Mononuclear cell (primary cell): ENCODE data around the gene CEP164. TPM values are rescaled to one million over a fixed set of nuclear protein-coding genes. Genes with fewer than 3 reads are reported as not detected.

Experiments used
- H3K27me3 ChIP-seq: 2 replicates; pipeline ENCODE4 v1.6.0; 2011; ENCODE audit warnings: low read length, control low read depth; ENCODE audit not compliant: insufficient read depth
- H3K4me1 ChIP-seq: 2 replicates; pipeline ENCODE4 v1.5.1; 2011; ENCODE audit warnings: mild to moderate bottlenecking, low read length, control low read depth; ENCODE audit not compliant: insufficient read depth
- H3K4me3 ChIP-seq: 2 replicates; pipeline ENCODE4 v1.5.1; 2011; ENCODE audit warnings: mild to moderate bottlenecking, low read length, moderate library complexity
- H3K9me3 ChIP-seq: 2 replicates; pipeline ENCODE4 v1.5.1; 2011; ENCODE audit warnings: low read depth, mild to moderate bottlenecking, control low read depth, low read length
- total RNA-seq: library from RNA; depleted of rRNA; stranded (reverse); fragments of >200 nt; gene quantifications from one replicate; pipeline ENCODE4 v1.2.3, GENCODE V29; 2012

CEP164 gene
- total RNA-seq, 1 donor = 13.4 TPM

GRCh38 chr11:117371453-117371852 lies 43.8 kb downstream of the CEP164 start:
- Histone ChIP-seq H3K9me3 (no peaks in the 10 kb centered on the region), H3K27me3 (no peaks in the 10 kb centered on the region), H3K4me3 (no peak overlapping the region), H3K4me1 (no peaks in the 10 kb centered on the region)

- Histone ChIP-seq H3K9me3 (no peaks in the 10 kb centered on the region), H3K27me3 (no peaks in the 10 kb centered on the region), H3K4me1 (no peaks in the 10 kb centered on the region), H3K4me3 (no peak overlapping the region)
Observed at GRCh38 chr11:117374316-117375055, 46.8 kb downstream of the CEP164 start.

DNA sequence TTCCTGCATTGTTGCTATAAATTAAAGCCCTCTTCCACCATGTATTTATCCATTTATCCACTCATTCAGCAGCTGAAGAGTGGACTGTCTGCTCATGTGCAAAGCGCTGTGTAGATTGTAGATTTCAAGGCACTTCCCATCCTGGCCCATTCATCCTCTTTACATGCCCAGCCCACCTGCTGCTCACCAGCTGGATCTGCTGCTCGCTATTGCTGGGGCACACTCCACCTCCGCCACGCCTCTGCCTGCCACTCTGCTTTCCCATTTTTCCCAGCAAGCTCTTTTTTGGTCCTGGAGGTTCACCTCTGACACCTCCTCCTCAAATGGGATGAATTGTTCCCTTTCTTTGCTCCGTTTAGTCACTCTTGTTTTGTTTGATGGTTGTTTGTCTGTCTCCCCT lies 48.3 kb downstream of the CEP164 start:
- Histone ChIP-seq H3K9me3 (no peaks in the 10 kb centered on the region), H3K27me3 (no peaks in the 10 kb centered on the region), H3K4me1 (no peaks in the 10 kb centered on the region), H3K4me3 (no peak overlapping the region)

DNA sequence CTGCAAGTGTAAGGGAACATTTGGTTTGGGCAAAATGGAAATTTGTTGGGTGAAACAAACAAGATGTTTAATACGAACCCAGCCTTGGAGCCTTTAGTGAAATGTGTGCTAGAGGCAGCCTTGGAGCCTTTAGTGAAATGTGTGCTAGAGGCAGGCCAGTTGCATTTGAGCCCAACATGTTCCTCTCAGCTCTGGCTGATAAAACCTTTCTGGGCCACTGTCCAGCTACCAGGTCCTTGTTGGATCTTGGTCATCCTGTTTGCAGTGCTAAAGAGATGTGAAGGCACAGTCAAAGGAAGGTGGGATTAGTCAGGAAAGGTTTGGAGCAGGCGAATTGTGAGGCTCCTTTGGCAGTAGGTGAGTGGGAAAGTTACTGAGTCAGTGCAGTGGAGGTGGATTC lies 48.9 kb downstream of the CEP164 start:
- no peak overlapping the region for H3K4me3 ChIP-seq
- H3K27me3 ChIP-seq = no peaks in the 10 kb centered on the region
- no peaks in the 10 kb centered on the region for H3K4me1 ChIP-seq
- H3K9me3 ChIP-seq = no peaks in the 10 kb centered on the region

DNA sequence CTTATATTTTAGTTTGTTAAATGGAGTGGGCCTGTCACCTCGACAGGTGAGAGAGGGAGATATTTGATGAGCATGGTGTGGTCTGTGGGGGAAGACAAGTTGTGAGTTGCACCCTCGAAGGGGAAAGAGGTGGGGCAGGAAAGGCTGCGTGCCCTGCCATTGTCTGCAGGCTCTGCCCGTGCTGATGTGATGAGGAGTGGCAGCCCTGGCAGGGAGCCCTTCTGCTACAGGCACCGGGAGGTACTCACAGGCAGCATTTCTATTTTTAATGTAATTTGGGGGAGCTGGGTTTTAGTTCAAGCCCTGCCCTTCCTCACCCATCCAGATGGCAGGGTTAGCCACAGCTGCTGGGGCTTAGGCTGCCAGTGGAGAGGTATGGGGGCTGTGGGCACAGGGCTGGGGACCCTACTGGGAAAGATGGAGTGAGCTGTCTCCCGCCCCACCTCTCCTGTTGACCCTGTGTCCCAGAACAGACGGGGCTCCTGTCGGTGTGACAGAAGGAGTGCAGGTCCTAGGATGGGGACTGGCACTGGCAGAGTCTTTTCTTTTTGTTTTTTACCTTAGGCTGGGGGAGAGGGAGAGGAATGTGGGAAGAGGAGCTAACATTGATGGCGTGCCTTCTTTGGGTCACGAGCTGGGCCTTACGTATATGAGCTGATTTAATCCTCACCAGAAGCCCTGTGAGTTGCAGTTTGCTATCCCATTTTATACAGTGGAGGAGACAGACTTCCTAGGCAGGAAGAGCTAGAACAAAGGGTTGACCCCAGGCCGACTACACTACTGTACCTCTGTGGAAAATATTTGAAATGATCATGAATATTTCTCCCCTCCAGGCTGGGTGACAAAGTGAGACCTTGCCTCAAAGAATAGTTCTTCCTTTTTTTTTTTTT lies 51.6 kb downstream of the CEP164 start:
- H3K9me3 ChIP-seq = no peaks in the 10 kb centered on the region
- no peak overlapping the region for H3K4me3 ChIP-seq
- no peaks in the 10 kb centered on the region for H3K27me3 ChIP-seq
- H3K4me1 ChIP-seq = no peaks in the 10 kb centered on the region

- Histone ChIP-seq H3K9me3 (no peaks in the 10 kb centered on the region), H3K27me3 (no peaks in the 10 kb centered on the region), H3K4me1 (no peaks in the 10 kb centered on the region), H3K4me3 (no peak overlapping the region)
Observed at GRCh38 chr11:117380676-117381075, 53.0 kb downstream of the CEP164 start.

GRCh38 chr11:117381481-117382387 lies 54.1 kb downstream of the CEP164 start:
- Histone ChIP-seq H3K4me1 (no peaks in the 10 kb centered on the region), H3K4me3 (no peak overlapping the region), H3K27me3 (no peaks in the 10 kb centered on the region), H3K9me3 (no peaks in the 10 kb centered on the region)

DNA sequence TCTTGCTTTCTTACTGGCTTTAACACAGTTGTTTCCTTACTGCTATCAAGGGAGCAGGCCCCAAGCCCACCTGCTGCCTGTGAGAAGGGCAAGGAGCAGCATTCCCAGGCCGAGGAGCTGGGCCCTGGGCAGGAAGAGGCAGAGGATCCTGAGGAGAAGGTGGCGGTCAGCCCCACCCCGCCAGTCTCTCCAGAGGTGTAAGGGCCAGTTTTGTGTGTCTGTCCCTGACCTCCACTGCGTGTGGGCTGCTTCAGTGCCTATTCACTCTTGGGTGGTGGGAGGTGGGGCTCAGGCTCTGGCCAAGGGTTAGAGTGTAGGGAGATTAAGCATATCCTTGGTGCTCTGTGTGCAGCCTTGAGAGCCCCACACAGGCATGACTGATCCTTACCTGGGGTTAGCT lies 55.1 kb downstream of the CEP164 start:
- Histone ChIP-seq H3K4me3 (no peak overlapping the region), H3K9me3 (no peaks in the 10 kb centered on the region), H3K27me3 (no peaks in the 10 kb centered on the region), H3K4me1 (no peaks in the 10 kb centered on the region)

- H3K27me3 ChIP-seq = no peaks in the 10 kb centered on the region
- H3K4me3 ChIP-seq = no peak overlapping the region
- H3K4me1 ChIP-seq = no peaks in the 10 kb centered on the region
- no peaks in the 10 kb centered on the region for H3K9me3 ChIP-seq
Observed at GRCh38 chr11:117384045-117384444, 56.4 kb downstream of the CEP164 start.

DNA sequence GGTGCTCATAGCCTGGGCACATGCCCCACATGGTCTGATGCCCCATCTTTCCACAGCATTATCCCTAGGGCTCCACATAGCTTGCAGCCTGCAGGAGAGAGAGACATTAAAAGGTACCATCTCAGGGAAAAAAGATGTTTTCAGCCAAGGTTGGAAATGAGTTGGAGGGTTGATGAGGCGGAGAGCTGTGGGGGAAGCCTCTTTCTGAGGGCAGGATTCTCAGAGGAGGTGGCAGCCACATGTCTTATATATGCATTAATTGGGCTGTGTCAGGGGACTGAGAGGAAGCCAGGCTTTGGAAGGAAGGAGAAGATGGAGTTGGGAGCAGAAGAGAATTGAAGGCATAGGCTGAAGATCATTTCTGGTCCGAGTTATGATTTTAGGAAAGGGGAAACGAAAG lies 57.8 kb downstream of the CEP164 start:
- H3K4me3 ChIP-seq = no peak overlapping the region
- no peaks in the 10 kb centered on the region for H3K27me3 ChIP-seq
- no peaks in the 10 kb centered on the region for H3K4me1 ChIP-seq
- H3K9me3 ChIP-seq = no peaks in the 10 kb centered on the region

- H3K27me3 ChIP-seq = no peaks in the 10 kb centered on the region
- no peaks in the 10 kb centered on the region for H3K4me1 ChIP-seq
- H3K9me3 ChIP-seq = no peaks in the 10 kb centered on the region
- no peak overlapping the region for H3K4me3 ChIP-seq
Observed at GRCh38 chr11:117385906-117386305, 58.3 kb downstream of the CEP164 start.

DNA sequence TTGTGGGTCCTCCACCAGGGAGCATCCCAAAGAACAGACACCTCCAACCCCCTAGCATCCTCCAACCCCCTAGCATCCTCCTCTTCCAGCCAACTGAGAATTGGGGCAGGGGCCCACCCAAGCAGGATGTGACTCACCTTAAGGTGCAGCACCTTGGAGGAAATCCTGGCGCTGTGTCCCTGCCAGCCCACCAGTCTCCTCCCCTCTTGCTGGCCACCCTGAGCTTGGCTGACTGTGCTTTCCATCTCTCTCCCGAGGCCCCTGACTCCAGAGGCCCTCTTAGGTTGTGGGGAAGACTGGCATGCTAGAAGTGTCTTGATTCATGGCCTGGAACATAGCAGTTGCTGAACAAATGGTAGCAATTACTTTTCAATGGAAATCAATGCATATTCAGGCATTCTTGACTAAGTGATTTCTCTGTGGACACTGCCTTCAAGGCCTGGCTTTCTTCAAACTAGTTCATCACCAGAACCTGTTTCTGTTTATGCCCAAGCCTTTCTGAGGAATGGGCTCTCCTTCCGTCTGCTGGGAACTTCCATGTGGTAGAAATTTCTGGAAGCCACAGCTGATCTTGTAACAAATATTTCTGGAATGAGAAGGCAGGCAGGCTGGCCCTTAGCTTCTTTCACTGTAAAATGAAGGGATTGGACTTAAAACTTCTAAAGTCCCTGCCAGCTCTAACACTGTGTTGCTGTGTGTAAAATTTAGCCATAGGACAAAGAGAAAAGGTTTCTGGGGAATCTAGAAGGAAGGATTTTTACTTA lies 60.5 kb downstream of the CEP164 start:
- Histone ChIP-seq H3K4me1 (no peaks in the 10 kb centered on the region), H3K9me3 (no peaks in the 10 kb centered on the region), H3K4me3 (no peak overlapping the region), H3K27me3 (no peaks in the 10 kb centered on the region)

DNA sequence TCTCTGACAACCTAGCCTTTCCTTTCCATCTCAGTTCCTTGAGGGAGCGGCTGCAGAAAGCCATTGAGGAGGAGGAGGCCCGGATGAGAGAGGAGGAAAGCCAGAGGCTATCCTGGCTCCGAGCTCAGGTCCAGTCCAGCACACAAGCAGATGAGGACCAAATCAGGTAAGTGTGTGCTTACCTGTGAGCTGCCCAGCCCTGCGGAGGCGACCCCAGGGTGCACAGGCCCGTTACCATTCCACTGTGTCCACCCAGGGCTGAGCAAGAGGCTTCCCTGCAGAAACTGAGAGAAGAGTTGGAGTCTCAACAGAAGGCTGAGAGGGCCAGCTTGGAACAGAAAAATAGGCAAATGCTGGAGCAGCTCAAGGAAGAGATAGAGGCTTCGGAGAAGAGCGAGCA lies 63.1 kb downstream of the CEP164 start:
- no peaks in the 10 kb centered on the region for H3K9me3 ChIP-seq
- no peaks in the 10 kb centered on the region for H3K27me3 ChIP-seq
- H3K4me3 ChIP-seq = no peak overlapping the region
- H3K4me1 ChIP-seq = no peaks in the 10 kb centered on the region

- Histone ChIP-seq H3K4me1 (no peaks in the 10 kb centered on the region), H3K9me3 (no peaks in the 10 kb centered on the region), H3K27me3 (no peaks in the 10 kb centered on the region), H3K4me3 (no peak overlapping the region)
Observed at GRCh38 chr11:117391181-117391580, 63.5 kb downstream of the CEP164 start.
